GM12891 (cell line): Measurements from ENCODE around the gene LYPD3.

ENCODE experiments used
- DNase-seq: peaks from one replicate; pipeline ENCODE4 v3.0.0; 2011; ENCODE audit warnings: low spot score; ENCODE audit not compliant: insufficient read length
- FAIRE-seq: peaks from 2 replicates; lab custom pipeline; 2011; peaks lifted over from hg19 to GRCh38; lab: Jason Lieb, UNC
- PAX5 ChIP-seq: IDR thresholded peaks from 2 replicates; pipeline ENCODE4 v1.6.1; 2011; ENCODE audit warnings: low read length, moderate library complexity, mild to moderate bottlenecking; ENCODE audit not compliant: insufficient read depth, severe bottlenecking
- POLR2A ChIP-seq: IDR thresholded peaks from 2 replicates; pipeline ENCODE4 v1.6.1; 2011; ENCODE audit warnings: low read depth, low read length, control low read depth
- POLR2AphosphoS5 ChIP-seq: IDR thresholded peaks from 2 replicates; pipeline ENCODE4 v1.6.1; 2011; ENCODE audit warnings: low read depth, low read length, control low read depth
- POU2F2 ChIP-seq: IDR thresholded peaks from 2 replicates; pipeline ENCODE4 v1.6.1; 2011; ENCODE audit warnings: low read depth, mild to moderate bottlenecking, control low read depth, low read length, moderate library complexity
- SPI1 ChIP-seq: IDR thresholded peaks from 2 replicates; pipeline ENCODE4 v1.6.1; 2011; ENCODE audit warnings: low read depth, low read length, control low read depth
- TAF1 ChIP-seq: IDR thresholded peaks from 2 replicates; pipeline ENCODE4 v1.6.1; 2011; ENCODE audit warnings: low read depth, low read length, control low read depth

LYPD3 gene

DNA sequence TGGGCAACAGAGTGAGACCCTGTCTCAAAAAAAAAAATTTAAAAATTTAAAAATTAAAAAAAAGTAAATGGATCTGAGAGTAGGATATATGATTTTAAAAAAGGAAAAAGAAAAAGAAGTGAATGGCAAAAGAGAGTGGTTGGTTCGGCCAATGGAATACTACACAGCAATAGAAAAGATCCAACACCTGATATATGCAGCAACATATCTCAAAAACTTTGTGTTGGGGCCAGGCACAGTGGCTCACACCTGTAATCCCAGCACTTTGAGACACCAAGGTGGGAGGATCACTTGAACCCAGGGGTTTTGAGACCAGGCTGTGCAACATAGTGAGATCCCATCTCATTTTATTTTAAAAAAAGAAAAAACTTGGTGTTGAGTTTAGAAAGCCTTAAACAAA is 1.4 kb upstream of the LYPD3 start:
- no peak for FAIRE-seq
- TF ChIP-seq SPI1, result no peak
- no peak for TF ChIP-seq TAF1
- TF ChIP-seq PAX5, result no peak
- no peak for TF ChIP-seq POU2F2
- TF ChIP-seq POLR2AphosphoS5, result no peak
- TF ChIP-seq POLR2A, result no peak
- no peak for DNase-seq

DNA sequence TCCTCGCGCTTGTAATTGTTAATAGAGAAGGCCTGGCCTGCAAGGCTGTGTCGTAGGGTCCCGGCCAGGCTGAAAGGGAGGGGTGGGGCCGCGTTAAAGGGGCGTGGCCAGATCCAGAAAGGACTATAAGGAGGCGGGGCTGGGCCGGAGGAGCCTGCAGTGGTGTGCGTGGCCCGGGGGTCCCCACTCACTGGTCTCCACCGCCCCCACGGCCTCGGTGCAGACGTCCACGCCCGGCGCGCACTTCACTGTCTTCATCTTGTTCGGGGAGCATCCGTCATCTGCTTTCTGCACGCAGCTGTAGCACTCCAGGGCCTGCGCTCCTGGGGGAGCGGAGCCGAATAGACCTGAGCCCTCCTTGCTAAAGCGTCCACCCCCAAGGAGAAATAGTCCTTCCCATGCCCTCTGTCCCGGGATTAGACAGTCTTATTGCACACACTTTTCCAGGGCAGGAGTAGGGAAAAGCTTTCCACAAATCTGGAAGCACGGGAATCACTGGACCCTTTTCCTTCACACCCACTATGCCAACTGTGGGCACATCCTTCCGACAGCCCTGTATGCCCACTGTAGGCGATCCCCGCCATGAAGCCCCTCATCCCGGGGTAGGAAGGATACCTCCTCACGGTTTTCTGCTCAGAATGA is 1.2 kb downstream of the LYPD3 start:
- peak; percentile 74 for DNase-seq
- no peak for FAIRE-seq
- TF ChIP-seq PAX5 (no peak), POU2F2 (no peak), POLR2AphosphoS5 (no peak), POLR2A (no peak), TAF1 (no peak), SPI1 (no peak)

DNA sequence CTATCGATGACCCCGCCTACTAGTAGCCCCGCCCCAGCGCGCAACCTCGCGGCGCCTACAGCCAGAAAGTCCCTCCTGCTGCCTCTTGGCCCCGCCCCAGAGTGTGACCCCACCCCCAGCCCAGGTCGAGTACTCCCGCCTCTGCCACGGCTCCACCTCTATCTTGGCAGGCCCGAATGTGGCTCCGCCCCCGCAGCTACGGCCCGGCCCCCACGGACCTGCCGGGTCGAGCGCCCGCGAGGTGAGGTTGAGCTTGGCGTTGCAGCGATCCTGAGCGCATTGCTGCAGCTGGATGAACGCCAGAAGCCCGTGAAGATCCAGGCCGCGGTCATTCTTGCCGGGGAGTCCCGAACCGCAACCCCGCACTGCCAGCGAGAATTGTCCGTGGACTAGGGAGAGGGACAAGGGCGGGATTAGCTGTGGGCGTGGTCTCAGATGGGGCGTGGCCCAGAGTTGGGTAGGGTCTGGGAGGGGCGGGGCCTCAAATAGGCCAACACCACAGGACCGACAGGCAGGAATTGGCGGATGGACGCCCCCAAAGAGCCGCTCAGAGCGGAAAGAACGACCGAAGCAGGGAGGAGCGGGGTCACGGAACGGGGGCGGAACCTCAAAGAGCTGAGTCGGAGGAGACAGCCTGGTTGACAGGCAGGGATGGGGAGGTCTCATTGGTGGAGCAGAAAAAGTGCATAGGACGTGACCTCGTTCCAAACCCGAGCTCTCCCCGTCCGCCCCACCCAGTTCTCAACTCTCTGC is 1.9 kb downstream of the LYPD3 start:
- FAIRE-seq, result peak; percentile 95

DNA sequence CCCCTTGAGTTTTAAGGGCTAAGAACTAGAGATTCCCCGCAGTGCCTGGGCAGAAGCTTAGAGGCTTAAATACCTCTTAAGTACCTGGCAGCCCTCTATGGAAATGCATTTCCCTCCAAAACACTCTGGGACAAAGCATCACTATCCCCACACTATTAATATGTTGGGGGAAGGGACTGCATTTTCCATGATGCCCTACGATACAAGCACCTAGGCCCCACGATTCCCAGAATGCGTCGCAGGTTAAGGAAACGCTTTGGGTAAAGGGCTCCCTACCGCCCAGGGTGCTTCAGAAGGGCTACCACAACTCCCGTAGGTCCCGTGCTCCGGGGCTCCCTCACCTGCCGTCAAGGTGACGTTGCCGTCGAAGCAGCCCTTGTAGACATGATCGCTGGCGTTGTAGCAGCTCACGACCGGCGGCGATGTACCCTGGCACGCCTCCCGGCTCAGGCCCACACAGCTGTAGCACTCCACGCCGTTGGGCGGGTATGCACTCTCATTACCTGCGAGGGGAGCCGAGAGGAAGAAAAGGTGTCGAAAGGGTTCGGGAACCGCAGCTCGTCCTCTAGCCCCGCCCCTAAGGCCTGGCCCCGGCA is 2.5 kb downstream of the LYPD3 start:
- no peak for TF ChIP-seq SPI1
- no peak for TF ChIP-seq PAX5
- no peak for TF ChIP-seq TAF1
- TF ChIP-seq POLR2A, result no peak
- TF ChIP-seq POLR2AphosphoS5, result no peak
- TF ChIP-seq POU2F2, result no peak
- FAIRE-seq, result no peak
- DNase-seq, result no peak

More for the DNA sequence above, 1.9 kb downstream of the LYPD3 start:
- DNase-seq, result peak; percentile 96
- no peak for TF ChIP-seq POU2F2
- TF ChIP-seq TAF1, result no peak
- TF ChIP-seq POLR2AphosphoS5, result no peak
- TF ChIP-seq SPI1, result no peak
- no peak for TF ChIP-seq POLR2A
- no peak for TF ChIP-seq PAX5

DNA sequence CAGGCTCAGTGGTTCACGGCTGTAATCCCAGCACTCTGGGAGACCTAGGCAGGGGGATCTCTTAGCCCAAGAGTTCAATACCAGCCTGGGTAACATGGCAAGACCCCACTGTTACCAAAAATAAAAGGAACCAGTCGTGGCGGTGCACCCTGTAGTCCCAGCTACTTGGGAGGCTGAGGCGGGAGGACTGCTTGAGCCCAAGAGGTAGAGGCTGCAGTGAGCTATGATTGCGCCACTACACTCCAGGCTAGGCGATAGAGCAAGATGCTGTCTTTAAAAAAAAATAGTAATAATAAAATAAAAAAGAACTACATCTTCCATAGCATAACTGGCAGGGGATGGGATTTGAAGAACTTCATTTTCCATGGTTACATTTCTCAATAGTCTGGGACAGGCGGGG is 3.0 kb downstream of the LYPD3 start:
- DNase-seq, result no peak
- FAIRE-seq, result no peak
- TF ChIP-seq TAF1 (no peak), PAX5 (no peak), POLR2A (no peak), SPI1 (no peak), POU2F2 (no peak), POLR2AphosphoS5 (no peak)

DNA sequence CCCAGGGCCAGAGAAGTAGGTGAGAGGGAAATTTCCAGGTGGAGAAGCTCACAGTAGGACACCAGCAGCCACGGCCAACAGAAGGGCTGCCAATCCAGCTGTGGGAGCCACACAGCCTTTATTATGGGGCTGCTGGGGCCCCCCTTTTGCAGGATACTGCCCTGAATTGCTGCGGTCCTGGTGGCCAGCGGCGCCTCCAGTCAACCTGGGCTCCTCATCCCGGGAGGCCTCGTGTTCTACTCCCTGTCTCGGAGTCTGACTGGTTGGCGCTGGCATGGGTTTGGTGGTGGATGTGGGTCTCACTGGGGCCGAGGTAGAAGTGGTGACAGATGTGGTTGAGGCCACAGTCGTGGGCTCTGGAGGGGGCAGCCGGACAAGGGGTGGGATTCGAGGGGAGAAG is 4.1 kb downstream of the LYPD3 start:
- no peak for DNase-seq
- no peak for FAIRE-seq
- no peak for TF ChIP-seq POLR2A
- TF ChIP-seq TAF1, result no peak
- TF ChIP-seq PAX5, result no peak
- no peak for TF ChIP-seq POU2F2
- no peak for TF ChIP-seq POLR2AphosphoS5
- TF ChIP-seq SPI1, result no peak

DNA sequence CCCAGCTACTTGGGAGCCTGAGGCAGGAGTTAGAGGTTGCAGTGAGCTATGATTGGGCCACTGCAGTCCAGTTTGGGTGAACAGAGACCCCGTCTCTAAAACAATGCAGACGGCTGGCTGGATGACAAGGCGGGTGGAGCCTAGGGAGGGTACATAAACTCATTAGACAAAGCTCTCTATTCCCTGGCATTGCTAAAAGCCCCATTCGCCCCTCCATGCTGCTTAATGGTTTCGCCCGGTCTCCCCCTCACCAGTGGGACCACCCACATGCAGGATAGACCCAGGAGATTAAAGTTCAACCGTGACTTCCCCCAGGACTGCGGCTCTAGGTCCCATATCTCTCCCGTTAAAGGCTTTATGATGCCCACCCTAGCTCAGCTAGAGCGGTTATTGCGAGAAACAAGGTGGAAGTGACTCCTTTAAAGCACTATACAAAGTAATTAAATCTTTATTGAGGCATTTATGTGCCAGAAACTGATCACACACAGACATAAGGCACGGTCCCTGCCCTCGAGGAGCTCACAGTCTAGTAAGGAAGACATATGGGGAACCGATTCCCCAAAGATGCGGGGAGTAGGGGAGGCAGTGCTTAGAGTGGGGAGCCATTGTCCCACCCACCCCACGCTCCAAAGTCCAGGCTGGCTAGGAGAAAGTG is 4.9 kb downstream of the LYPD3 start:
- FAIRE-seq (no peak), DNase-seq (no peak)
- TF ChIP-seq TAF1 (no peak), PAX5 (no peak), POLR2A (no peak), POU2F2 (no peak), POLR2AphosphoS5 (no peak)

DNA sequence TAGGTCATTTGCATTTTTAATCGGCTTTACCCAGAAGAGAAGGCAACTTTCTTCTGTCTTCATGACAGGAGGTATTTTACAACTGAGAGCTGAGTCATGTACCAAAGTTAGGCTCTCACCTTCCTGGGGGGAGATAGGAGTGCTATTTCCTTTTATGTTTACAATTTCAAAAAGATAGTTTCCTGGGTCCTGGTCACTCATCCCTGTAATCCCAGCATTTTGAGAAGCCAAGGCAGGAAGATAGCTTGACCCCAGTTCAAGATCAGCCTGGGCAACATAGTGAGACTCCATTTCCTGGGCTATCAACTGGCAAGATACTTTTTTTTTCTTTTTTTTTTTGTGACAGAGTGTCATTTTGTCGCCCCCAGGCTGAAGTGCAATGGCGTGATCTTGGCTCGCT is 7.6 kb downstream of the LYPD3 start:
- TF ChIP-seq POU2F2, result no peak
- no peak for TF ChIP-seq PAX5
- TF ChIP-seq TAF1, result no peak
- TF ChIP-seq POLR2A, result no peak
- TF ChIP-seq POLR2AphosphoS5, result no peak
- no peak for TF ChIP-seq SPI1
- DNase-seq (no peak), FAIRE-seq (no peak)

DNA sequence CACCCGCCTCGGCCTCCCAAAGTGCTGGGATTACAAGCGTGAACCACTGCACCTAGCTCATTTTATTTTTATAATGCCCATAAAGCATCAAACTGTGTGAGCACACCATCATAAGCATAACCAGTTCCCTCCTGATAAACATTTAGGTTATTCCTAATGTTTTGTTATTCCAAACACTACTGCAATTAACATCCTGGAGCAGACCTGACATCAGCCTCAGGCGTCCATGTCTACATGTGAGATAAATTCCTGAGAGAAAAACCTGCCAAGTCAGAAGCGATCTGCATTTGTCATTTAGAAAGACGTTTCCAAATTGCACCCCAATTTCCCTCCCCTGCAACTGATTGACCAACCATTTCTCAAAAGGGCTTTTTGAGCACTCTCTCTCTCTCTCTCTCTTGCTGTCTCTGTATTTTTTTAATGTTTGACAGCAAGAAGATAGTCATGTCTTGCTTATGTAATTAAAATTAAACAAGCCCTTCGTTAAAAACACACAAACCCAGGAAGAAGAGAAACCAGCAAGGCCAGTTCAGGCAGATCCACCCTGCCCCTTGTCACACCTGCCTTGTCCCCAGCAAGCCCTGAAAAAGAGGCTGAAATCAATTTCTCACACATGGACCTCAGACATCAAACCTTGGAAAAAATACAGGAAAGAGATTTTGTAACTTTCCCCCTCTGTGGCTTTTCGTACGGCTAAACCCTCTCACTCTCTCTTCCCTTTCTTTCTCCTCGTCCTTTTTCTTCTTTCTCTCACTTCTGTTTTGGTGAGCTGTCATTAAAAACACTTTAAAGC is 9.9 kb downstream of the LYPD3 start:
- TF ChIP-seq PAX5 (no peak), POLR2AphosphoS5 (no peak), POU2F2 (no peak), TAF1 (no peak), SPI1 (no peak; the same call in 1 of the 2 replicates), POLR2A (no peak)
- no peak for FAIRE-seq
- DNase-seq, result no peak
